HepG2 (cell line): ENCODE results near the gene OSBPL5.

Source experiments
- BHLHE40 ChIP-seq: IDR thresholded peaks from 2 replicates; pipeline ENCODE4 v1.6.1; 2011; ENCODE audit warnings: low read length, improper control_type of control experiment
- CEBPB ChIP-seq: IDR thresholded peaks from 2 replicates; pipeline ENCODE4 v1.6.1; 2011; ENCODE audit warnings: low read depth, low read length, improper control_type of control experiment, borderline replicate concordance
- KDM1A ChIP-seq: IDR thresholded peaks from 2 replicates; pipeline ENCODE4 v1.6.1; 2016; ENCODE audit warnings: missing compliant biosample characterization
- POLR2A ChIP-seq, 2 experiments: IDR thresholded peaks; 2 replicates each; pipeline ENCODE4 v1.6.1; 2011; ENCODE audit warnings: low read depth in 2 of 2, low read length in 2 of 2, mild to moderate bottlenecking in 1 of 2, moderate library complexity in 1 of 2; ENCODE audit not compliant: insufficient read depth in 1 of 2
- TCF12 ChIP-seq, 2 experiments: fragments of 450-650 bp in 1 of 2; sonication (generic) in 1 of 2; formaldehyde crosslinking in 1 of 2; IDR thresholded peaks; 2 replicates each; pipeline versions ENCODE4 v1.6.1 to v1.8.0; 2017 to 2022; ENCODE audit warnings: antibody characterized with exemption in 1 of 2, mild to moderate bottlenecking in 1 of 2, missing genetic modification reagents in 1 of 2, moderate library complexity in 1 of 2
- ZNF775 ChIP-seq: sonication (generic); formaldehyde crosslinking; IDR thresholded peaks from 2 replicates; pipeline ENCODE4 v1.4.0; 2020; ENCODE audit warnings: missing genetic modification reagents, mild to moderate bottlenecking, moderate library complexity, borderline replicate concordance
- TF ChIP-seq, protein P1 (sequence below): sonication (generic); formaldehyde crosslinking; IDR thresholded peaks from 2 replicates; pipeline ENCODE4 v1.8.0; 2022; ENCODE audit warnings: low read depth, missing genetic modification reagents
- TF ChIP-seq, protein P2 (sequence below): sonication (generic); formaldehyde crosslinking; IDR thresholded peaks from 2 replicates; pipeline ENCODE4 v1.5.0; 2020; ENCODE audit warnings: mild to moderate bottlenecking, missing genetic modification reagents, moderate library complexity
- TF ChIP-seq, protein P3 (sequence below): sonication (generic); formaldehyde crosslinking; conservative IDR thresholded peaks from 2 replicates; pipeline ENCODE4 v1.4.0; 2020; ENCODE audit warnings: missing genetic modification reagents

GRCh38 chr11:3120071-3120792, 44.9 kb downstream of the OSBPL5 start:
- no peak for TF ChIP-seq CEBPB
- no peak for TF ChIP-seq ZNF775 (CRISPR knock-in tag)
- no peak for TF ChIP-seq POLR2A (IDR thresholded peaks at IDR 0.05; ENCODE audit: insufficient read depth in 1 of 2, low read depth in 2 of 2, low read length in 2 of 2)
- no peak for TF ChIP-seq BHLHE40
- TF ChIP-seq KDM1A (CRISPR knock-in tag), result no peak
- TF ChIP-seq, protein P1, sequence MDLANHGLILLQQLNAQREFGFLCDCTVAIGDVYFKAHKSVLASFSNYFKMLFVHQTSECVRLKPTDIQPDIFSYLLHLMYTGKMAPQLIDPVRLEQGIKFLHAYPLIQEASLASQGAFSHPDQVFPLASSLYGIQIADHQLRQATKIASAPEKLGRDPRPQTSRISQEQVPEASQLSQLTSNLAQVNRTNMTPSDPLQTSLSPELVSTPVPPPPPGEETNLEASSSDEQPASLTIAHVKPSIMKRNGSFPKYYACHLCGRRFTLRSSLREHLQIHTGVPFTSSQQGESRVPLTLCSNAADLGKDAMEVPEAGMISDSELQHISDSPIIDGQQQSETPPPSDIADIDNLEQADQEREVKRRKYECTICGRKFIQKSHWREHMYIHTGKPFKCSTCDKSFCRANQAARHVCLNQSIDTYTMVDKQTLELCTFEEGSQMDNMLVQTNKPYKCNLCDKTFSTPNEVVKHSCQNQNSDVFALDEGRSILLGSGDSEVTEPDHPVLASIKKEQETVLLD, result no peak
- TF ChIP-seq, protein P2, sequence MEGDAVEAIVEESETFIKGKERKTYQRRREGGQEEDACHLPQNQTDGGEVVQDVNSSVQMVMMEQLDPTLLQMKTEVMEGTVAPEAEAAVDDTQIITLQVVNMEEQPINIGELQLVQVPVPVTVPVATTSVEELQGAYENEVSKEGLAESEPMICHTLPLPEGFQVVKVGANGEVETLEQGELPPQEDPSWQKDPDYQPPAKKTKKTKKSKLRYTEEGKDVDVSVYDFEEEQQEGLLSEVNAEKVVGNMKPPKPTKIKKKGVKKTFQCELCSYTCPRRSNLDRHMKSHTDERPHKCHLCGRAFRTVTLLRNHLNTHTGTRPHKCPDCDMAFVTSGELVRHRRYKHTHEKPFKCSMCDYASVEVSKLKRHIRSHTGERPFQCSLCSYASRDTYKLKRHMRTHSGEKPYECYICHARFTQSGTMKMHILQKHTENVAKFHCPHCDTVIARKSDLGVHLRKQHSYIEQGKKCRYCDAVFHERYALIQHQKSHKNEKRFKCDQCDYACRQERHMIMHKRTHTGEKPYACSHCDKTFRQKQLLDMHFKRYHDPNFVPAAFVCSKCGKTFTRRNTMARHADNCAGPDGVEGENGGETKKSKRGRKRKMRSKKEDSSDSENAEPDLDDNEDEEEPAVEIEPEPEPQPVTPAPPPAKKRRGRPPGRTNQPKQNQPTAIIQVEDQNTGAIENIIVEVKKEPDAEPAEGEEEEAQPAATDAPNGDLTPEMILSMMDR (CRISPR knock-in tag), result no peak
- TF ChIP-seq, protein P3, sequence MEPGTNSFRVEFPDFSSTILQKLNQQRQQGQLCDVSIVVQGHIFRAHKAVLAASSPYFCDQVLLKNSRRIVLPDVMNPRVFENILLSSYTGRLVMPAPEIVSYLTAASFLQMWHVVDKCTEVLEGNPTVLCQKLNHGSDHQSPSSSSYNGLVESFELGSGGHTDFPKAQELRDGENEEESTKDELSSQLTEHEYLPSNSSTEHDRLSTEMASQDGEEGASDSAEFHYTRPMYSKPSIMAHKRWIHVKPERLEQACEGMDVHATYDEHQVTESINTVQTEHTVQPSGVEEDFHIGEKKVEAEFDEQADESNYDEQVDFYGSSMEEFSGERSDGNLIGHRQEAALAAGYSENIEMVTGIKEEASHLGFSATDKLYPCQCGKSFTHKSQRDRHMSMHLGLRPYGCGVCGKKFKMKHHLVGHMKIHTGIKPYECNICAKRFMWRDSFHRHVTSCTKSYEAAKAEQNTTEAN, result no peak
- no peak for TF ChIP-seq TCF12 (IDR thresholded peaks at IDR 0.05)
- no peak for TF ChIP-seq TCF12 (CRISPR knock-in tag; IDR thresholded peaks at IDR 0.05)
